NOMO-1 treated with DMSO at 0.1 percent for 48 hours (cell line): Measurements from ENCODE around the gene EFNB3.

Source experiments
- DNase-seq: peaks from one replicate; lab custom pipeline; 2025; ENCODE audit not compliant: unreplicated experiment; lab: John Stamatoyannopoulos, UW

The EFNB3 gene

DNA sequence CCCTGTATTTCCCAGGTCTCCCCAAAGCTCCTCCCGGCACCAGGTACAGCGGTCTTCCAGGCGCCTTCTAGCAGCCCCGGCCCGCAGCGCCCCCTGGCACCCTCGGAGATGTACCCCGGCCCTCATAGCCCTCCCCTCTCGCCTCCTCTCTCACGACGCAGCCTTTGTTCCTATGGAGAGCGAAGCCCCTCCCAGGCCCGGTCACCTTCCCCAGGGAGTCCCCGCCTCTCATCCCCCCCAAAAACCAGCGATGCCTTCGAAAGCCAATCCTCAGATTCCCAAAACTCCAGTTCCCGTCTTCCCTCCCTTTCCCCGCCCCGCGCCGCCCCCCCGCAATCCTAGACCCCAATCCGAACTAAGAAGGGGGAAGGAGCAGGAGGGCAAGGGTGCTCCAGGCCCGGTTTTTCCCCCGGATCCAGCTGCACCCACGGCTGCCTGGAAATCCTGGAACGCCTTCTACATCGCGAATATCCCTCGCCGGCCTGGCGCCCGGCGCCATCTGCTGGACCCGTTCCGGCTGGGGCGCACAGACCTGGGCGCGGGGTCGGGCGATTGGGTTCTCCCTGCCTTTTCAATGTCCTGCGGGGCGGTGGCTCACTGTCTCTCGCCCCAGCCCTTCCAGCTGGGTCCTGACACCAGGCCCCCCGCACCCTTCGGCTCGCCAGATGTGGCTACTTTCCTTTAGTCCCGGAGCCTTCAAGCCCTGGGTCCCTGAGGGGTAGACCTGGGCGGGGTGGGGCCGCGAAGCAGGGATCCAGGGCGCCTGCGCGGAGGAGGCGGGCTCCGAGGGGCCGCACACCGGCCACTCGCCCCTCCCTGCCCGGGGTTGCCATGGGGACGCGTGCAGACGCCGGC, 12.1 kb downstream of the EFNB3 start, which contains the start of gene DNAH2:
DNAH2 (plus strand) TSS at position 844 of the 855 bp plus-strand sequence. CDS start 1,991 bp downstream, outside the sequence.
- peak; percentile 39 for DNase-seq

DNA sequence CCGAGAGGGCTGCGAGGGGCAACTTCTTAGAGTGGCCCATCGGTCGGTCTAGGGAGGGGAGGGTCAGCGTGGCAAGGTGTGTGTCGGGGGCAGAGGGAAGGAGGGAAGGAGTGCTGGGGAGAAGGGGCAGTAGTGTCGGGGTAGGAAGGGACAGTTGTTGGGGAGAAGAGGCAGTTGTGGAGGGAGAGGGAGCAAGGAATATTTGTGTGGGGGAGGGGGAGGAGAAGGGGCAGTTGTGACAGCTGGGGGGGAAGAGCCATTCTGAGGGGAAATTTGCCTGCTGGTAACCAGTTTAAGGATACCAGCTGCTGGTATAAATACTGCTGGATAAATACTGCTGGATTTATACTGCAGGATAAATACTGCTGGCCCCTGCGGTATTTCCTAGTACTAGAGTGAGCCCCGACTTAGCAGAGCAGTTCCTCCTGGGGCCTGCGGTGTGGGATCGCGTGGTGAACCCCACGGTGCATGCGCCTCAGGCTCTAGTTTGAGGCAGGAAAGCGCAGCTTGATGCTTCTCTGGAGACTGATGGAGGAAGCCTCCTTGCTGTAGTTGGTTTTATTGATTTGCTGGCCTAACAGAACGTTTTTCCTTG, 12.9 kb downstream of the EFNB3 start:
- DNase-seq: peak; percentile 23

DNA sequence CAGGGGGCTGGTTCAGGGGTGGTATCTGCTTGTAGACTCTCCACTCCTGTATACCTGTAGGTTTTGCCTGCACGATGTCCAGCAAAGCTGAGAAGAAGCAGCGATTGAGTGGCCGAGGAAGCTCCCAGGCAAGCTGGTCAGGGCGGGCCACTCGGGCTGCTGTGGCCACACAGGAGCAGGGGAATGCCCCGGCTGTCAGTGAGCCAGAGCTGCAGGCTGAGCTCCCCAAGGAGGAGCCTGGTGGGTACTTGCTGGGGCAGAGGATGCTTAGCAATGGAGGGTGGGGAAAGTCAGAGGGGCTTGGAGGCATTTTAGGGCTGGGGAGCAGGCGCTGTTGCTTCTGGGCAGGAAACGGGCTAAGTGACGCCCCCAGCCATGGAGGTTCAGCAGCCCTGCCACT, 14.7 kb downstream of the EFNB3 start:
- DNase-seq: no peak

DNA sequence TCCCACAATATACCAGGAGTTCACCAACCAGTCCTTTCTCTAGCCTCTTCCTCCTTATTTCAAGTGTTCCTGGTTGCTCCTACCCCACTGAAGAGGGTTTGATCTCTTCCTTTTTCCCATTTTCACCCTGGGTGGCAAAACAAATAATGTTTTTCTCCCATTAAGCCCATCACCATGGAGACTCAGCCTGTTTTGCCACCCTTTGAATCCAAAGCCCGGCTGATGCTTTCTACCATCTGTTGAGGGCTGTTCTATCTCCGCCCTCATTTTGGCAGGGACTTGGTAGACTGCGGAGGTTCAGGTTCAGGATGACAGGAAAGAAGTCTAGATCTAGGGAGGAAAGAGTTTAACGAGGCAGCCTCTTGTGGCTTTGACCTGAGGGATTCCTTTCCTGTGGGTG, 15.1 kb downstream of the EFNB3 start:
- no peak for DNase-seq

DNA sequence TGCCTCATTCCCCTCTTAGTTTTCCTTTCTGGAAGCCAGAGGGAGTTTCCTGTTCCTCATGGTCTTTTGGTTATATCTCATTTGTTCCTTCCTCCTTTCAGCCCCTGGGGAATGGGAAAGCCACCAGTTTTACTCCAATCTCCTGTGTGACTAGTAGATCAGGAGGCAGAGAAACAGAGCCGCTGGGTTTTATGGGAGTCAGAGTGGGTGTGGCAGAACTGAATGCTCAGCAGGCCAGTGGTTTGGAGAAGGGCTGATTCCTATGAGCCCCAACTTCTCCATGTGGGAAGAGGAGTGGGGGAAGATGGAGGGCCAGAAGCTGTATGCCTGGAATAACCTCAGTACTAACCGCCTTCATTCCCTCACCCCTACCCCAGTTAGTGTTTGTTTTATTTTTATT, 16.6 kb downstream of the EFNB3 start:
- DNase-seq: no peak

DNA sequence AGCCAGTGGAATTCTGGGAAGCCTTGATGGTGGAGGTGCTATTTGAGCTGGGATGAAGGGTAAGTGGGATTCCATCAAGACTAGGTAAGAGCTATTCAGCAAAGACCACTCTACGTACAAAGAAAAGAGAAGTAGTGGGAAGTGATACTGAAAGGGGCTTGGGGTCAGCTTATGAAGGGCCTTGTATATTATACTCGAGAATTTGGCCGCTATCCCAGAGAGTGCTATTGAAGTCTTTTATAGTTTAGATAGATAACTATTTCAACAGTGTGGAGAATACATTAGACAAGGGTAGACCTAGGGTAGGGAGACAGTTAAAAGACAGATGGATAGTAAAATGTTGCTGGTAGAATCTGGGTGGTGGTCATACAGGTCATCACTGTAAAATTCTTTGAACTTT, 22.9 kb downstream of the EFNB3 start:
- DNase-seq: no peak

DNA sequence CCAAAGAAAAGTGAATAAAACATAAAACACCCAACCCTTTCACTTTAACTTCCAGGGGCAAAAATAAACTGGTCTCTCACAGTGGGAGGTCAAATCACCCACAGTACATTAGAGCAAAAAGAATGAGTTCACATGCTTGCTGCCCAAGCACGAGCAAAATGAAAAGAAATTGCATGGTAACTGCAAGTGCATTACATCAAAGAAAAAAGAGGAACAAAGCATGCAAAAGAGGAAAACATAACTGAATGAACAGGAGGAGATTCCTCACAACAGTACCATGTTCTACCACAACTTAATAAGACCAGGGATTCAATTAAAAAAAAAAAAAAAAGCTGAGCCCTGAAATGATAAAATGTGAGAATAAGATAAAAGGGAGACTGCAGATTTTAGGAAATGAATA, 24.8 kb downstream of the EFNB3 start:
- DNase-seq: peak; percentile 64

DNA sequence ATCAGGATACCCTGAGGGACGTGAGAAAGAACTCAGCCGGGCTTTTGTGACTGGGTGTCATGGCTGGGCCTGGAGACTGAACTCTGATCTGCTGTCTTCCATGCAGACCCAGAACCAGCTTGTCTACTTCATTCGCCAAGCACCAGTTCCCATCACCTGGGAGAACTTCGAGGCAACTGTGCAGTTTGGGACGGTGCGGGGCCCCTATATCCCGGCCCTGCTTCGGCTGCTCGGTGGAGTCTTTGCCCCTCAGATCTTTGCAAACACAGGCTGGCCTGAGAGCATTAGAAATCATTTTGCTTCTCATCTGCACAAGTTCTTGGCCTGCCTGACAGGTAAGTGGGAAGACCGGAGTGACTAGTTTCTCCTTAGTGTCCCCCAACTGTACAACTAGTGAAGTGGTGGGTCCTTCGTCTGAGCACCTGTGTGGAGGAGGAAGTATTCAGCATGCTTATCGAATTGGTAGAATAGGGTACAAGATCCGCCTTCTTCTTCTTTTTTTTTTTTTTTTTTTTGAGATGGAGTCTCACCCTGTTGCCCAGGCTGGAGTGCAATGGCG, 28.1 kb downstream of the EFNB3 start:
- no peak for DNase-seq

DNA sequence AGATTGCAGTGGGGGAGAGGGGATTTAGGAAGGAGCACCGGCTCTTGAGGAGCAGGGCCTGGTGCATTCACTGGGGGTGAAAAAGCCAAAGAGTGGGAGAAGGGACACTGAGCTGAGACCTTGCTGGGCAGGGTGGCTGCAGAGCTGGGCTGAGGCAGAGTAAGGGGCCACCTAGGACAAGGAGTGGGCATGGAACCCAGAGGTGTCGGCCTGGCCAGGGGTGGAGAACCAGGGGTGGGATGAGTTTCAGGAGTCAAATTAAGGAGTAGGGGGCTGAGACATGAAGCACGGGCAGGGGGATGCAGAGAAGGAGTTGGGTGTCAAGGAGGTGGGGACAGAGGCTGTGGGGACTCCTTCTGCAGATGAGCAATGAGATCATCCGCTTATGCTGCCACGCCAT, 32.6 kb downstream of the EFNB3 start:
- DNase-seq: no peak

DNA sequence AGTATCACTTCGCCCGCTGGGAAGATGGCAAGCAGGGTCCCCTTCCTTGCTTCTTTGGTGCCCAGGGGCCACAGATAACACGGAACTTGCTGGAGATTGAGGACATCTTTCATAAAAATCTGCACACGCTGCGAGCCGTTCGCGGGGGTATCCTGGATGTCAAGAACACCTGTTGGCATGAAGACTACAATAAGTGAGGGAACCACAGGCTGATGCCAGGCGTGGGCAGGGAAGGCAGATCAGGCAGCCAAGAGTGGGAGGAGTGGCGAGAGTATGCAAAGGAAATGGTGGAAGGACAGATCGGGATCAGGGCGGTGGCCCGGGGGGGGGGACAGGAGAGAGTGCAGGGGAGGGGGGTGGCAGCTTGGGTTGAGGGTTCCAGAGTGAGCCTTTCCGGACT, 34.7 kb downstream of the EFNB3 start:
- no peak for DNase-seq

DNA sequence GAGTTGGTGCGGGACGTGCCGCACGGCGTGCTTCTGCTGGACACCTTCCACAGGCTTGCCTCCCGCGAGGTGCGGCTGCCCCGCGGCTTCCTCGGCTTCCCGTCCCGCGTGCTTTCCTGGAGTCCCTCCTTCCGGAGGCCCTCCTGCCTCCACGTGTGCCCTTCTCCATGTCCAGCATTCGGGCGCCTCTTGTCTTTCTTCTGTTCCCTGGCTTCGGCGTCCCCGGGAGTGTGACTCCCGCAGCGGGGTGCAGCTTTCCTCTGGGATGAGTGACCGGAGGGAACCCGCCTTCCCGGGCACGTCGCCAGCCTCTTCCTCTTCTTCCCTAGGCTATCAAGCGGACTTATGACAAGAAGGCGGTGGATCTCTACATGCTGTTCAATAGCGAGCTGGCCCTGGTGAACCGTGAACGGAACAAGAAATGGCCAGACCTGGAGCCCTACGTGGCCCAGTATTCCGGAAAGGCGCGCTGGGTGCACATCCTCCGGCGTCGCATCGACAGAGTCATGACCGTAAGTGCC, 35.5 kb downstream of the EFNB3 start:
- no peak for DNase-seq

DNA sequence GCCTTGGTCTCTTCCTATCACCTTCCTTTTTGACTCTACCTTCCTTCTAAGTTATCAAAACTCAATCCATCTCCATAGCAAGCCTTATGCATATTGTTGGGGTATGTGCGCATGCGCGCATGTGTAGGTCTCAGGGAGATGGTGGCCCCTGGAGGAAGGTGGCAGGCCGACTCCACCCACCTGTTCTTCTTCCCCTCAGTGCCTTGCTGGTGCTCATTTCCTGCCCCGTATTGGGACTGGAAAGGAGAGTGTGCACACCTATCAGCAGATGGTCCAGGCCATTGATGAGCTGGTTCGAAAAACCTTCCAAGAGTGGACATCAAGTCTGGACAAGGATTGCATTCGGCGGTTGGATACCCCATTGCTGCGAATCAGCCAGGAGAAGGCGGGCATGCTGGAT, 37.7 kb downstream of the EFNB3 start:
- no peak for DNase-seq

DNA sequence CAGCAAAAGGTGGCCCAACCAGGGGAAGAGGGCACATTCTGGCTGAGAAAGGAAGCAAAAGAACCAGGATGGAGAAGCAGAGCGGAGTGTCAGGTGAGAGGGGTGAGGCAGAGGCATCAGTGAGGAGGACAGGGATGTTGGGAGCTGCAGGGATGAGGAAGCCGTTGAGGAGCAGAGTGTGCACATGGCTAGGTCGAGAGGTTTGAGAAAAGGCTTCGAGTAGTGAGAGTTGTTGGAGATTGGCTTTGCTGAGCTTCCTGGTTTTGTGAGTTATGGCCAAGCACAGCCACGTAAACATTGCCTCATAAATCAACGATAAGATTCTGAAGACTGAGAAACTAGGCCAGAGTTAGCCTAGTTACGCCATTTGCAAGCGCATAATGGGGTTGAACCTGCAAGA, 39.4 kb downstream of the EFNB3 start:
- peak; percentile 49 for DNase-seq

DNA sequence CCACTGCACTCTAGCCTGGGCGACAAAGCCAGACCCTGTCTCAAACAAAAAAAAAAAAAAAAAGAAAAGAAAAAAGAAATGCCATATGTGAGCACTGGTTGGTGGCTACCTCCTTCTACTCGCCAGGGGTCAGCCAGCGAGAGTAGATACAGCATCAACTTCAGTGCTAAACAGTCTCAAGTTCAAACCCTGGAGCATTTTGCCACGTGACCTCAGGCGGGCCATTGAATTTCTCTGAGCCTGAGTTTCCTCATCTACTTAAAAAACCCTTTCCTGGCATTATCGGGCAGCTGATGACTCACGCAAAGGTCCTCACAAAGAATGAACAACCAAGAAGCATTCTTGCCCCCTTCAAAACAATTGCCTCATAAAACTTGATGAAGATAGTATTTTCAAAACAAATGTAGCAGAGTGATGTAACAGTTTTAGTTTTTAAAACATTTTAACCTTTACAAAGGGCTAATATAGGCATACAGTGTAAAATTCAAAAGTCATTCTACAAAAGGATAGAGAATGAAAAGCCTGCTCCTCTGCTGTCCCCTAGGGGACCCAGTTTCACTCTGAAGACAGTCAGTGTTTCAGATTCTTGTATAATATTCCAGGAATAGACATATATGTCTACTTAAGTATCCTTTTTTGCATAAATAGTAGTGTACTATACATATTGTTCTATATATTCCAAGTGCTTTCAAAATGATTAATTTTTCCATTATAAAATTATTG, 40.9 kb downstream of the EFNB3 start:
- peak; percentile 74 for DNase-seq

DNA sequence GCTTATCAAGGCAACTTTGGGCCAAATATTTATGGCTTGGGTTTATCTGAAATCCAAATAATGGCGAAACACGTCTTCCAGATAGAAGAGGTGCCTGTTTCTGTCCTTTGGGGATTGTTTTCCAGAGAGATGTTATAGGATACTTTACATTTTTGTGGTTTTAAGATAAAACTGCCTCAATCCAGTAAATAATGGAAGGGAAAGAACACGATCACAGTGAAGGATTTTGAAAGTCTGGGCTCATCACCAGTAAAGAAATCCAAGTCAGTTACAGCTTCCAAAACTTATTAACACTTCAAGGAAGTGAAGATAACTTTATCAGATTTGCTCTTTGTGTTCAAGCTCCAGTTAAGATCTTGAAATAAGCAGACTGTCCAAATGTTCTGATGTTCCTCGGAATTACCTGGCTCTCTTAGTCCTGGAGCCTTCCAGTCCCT, 42.7 kb downstream of the EFNB3 start:
- DNase-seq: no peak

DNA sequence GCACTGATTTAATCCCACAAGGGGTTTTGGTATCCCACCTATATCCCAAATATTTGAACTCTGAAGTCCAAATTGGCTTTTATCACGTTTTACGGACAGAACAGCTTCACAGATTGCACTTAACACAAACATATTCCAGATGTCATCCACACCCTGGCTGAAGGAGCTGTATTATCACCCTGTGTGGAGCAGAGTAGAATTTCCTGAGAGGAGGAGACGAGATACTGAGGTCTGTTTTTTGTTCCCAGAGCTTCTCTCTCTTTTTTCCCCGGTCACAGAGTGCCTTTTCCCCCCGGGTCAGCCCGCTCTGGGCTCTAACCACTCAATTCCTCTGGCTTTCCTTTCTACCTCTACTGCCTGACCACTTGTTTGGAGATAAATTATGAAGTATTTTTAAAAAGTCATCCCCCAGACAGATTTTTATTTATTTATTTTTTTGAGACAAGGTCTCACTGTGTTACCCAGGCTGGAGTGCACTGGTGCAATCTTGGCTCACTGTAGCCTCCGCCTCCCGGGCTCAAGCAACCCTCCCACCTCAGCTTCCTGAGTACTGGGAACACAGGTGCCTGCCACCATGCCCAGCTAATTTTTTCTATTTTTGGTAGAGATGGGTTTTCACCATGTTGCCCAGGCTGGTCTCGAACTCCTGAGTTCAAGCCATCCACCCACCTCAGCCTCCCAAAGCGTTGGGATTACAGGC, 43.2 kb downstream of the EFNB3 start:
- DNase-seq: no peak

DNA sequence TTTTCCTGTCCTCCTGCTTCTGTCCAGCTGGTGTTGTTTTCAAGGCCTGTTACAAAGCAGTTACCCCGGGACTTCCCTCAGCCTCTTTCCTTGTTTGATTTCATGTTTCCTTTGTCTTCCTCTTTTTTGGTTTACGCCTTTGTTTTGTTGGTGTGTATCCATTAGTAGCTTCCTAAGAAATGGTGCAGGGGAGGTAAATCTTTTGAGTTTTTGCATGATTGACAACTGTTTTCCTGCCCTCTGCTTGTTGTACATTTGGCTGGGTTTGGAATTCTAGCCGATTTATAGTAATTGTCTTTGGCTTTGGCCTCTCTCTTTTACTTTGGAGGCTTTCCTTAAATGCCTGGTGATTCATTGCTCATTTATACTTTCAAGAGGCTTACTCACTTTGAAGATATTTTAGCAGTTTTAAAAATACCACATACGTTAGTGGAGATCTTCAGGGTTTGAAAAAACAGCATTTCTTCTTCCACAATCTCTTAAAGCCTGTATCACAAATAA, 45.4 kb downstream of the EFNB3 start:
- no peak for DNase-seq

DNA sequence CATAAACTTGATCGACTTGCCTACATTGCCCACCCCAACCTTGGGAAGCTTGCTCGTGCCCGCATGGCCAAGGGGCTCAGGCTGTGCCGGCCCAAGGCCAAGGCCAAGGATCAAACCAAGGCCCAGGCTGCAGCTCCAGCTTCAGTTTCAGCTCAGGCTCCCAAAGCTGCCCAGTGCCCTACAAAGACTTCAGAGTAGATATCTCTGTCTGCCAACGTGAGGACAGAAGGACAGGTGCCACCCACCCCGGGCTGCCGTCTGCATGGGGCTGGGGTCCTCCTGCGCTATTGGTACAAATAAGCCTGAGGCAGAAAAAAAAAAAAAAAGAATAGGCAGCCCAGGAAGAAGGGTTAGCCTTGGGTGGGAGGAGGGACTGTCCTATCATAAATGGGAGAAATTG, 49.7 kb downstream of the EFNB3 start:
- no peak for DNase-seq

DNA sequence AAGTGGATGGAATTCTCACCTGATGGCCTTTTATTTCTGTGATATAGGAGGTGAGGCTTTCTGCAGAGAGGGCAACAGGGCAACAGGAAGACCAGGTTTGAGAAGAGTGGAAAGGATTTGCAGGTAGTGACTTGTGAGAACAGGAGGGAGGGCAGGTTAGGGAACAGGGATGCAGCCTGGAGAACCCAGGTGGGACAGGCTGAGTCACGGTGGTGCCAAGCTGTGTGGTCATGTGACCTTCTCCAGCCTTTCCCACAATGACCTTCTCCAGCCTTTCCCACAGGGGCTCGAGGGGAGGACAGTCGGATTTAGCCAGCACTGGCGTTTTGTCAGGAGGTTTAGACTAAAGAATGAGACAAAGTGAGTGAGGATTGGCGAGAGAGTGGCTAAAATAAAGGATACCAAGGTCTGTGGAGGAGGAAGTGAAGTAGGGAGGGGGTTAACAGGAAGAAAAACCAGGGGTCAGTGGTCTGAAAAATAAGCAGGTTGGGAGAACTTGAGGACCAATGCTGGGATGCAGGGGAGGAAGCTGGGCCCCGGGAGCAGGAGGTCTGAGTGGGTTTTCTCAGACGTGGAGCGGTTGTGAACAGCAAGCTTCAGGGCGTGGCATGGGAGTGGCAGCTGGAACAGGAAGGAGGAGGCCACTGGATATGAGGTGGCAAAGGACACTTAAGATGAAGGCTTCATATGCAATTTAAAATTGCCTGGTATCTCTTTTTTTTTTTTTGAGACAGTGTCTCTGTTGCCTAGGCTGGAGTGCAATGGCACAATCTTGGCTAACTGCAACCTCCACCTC, 50.3 kb downstream of the EFNB3 start:
- no peak for DNase-seq

DNA sequence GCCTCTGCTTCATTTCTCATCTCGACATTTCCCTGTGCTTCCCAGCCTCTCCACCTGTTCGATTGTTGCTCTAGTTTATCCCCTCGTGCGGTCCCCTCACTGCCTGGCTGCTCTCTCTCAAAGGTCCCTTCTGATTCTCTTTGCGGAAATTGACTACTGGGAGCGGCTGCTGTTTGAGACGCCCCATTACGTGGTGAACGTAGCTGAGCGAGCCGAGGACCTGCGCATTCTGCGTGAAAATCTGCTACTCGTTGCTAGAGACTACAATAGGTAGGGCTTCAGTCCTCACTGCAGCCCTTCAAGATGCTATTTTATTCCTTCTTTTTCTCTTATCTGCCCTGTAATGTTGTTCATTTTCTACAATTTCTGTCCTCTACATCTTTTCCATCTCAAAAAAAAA, 52.0 kb downstream of the EFNB3 start:
- no peak for DNase-seq
